HEK293 (cell line): ENCODE measurements around the gene CCNI2.
A peak's percentile ranks its signal among the peaks of the same experiment; 100 is the strongest.

ENCODE experiments used
- CTCF ChIA-PET: fragments of 350-600 bp; formaldehyde crosslinking; extraction: SDS; loops from one replicate; lab custom pipeline; 2021; ENCODE audit warnings: antibody characterized with exemption; lab: Yijun Ruan, JAX
- POLR2A ChIA-PET: fragments of 300-600 bp; formaldehyde crosslinking; extraction: SDS; loops from one replicate; lab custom pipeline; 2020; ENCODE audit warnings: antibody characterized with exemption, inconsistent platforms; lab: Yijun Ruan, JAX
- H3K27ac ChIP-seq: fragments of 200-500 bp; sonication (Bioruptor generic); 2 replicates; pipeline ENCODE4 v1.5.1; 2014; ENCODE audit warnings: low read depth, low read length, control low read depth, inconsistent platforms; ENCODE audit errors: extremely low read depth
- H3K36me3 ChIP-seq, 2 experiments: fragments of 200-500 bp in 1 of 2; sonication (Bioruptor generic) in 1 of 2; 1 replicate in 1 of 2; 2 replicates in 1 of 2; pipeline ENCODE4 v1.5.1; 2014 to 2017; ENCODE audit warnings: inconsistent platforms in 2 of 2, low read length in 2 of 2; ENCODE audit not compliant: control insufficient read depth in 2 of 2, insufficient read depth in 1 of 2
- H3K4me1 ChIP-seq: fragments of 200-500 bp; sonication (Bioruptor generic); 2 replicates; pipeline ENCODE4 v1.5.1; 2014; ENCODE audit warnings: mild to moderate bottlenecking, low read length, inconsistent platforms; ENCODE audit not compliant: control insufficient read depth, insufficient read depth
- H3K4me3 ChIP-seq: 2 replicates; pipeline ENCODE4 v1.5.1; 2011; ENCODE audit warnings: low read depth, mild to moderate bottlenecking, control low read depth, low read length, moderate library complexity
- H3K9me3 ChIP-seq: fragments of 200-500 bp; sonication (Bioruptor generic); 2 replicates; pipeline ENCODE4 v1.5.1; 2014; ENCODE audit warnings: low read depth, low read length, inconsistent platforms; ENCODE audit not compliant: control insufficient read depth, insufficient read depth
- IKZF3 ChIP-seq: fragments of 450-650 bp; IDR thresholded peaks from 2 replicates; pipeline ENCODE4 v1.5.0; 2018; ENCODE audit warnings: missing biosample characterization, mild to moderate bottlenecking, missing genetic modification characterization, moderate library complexity
- KLF9 ChIP-seq: fragments of 450-650 bp; formaldehyde crosslinking; IDR thresholded peaks from 2 replicates; pipeline ENCODE4 v1.5.1; 2016; ENCODE audit warnings: missing biosample characterization, missing genetic modification characterization, low read depth
- PRDM1 ChIP-seq: fragments of 450-650 bp; formaldehyde crosslinking; IDR thresholded peaks from 2 replicates; pipeline ENCODE4; 2016; ENCODE audit warnings: missing biosample characterization, missing genetic modification characterization
- SCRT2 ChIP-seq: fragments of 450-650 bp; formaldehyde crosslinking; IDR thresholded peaks from 2 replicates; pipeline ENCODE4 v1.5.1; 2016; ENCODE audit warnings: missing biosample characterization, missing genetic modification characterization
- TCF7L2 ChIP-seq: IDR thresholded peaks from 2 replicates; pipeline ENCODE4 v1.6.1; 2011; ENCODE audit warnings: low read depth, mild to moderate bottlenecking, inconsistent platforms, low read length, moderate library complexity, borderline replicate concordance
- ZNF121 ChIP-seq: fragments of 450-650 bp; formaldehyde crosslinking; IDR thresholded peaks from 2 replicates; pipeline ENCODE4 v1.5.1; 2016; ENCODE audit warnings: missing biosample characterization, missing genetic modification characterization
- ZNF202 ChIP-seq: fragments of 450-650 bp; formaldehyde crosslinking; IDR thresholded peaks from 2 replicates; pipeline ENCODE4 v1.5.1; 2016; ENCODE audit warnings: missing biosample characterization, missing genetic modification characterization, borderline replicate concordance
- ZNF274 ChIP-seq, 2 experiments: fragments of 200-500 bp in 1 of 2; fragments of 450-650 bp in 1 of 2; sonication (Bioruptor generic) in 1 of 2; formaldehyde crosslinking in 1 of 2; IDR thresholded peaks; 2 replicates each; pipeline versions ENCODE4 v1.5.1 to v1.6.1; 2014 to 2016; ENCODE audit warnings: borderline replicate concordance in 1 of 2, inconsistent platforms in 1 of 2, low read length in 1 of 2, missing biosample characterization in 1 of 2, missing genetic modification characterization in 1 of 2
- ZNF366 ChIP-seq: fragments of 450-650 bp; formaldehyde crosslinking; conservative IDR thresholded peaks from 2 replicates; pipeline ENCODE4 v1.5.1; 2016; ENCODE audit warnings: missing biosample characterization, missing genetic modification characterization
- ZNF521 ChIP-seq: fragments of 450-650 bp; formaldehyde crosslinking; IDR thresholded peaks from 2 replicates; pipeline ENCODE4 v1.5.1; 2017; ENCODE audit warnings: missing biosample characterization, mild to moderate bottlenecking, missing genetic modification characterization
- ZNF624 ChIP-seq: fragments of 450-650 bp; formaldehyde crosslinking; IDR thresholded peaks from 2 replicates; pipeline ENCODE4 v1.5.1; 2017; ENCODE audit warnings: missing biosample characterization, missing genetic modification characterization
- ZNF658 ChIP-seq: fragments of 450-650 bp; formaldehyde crosslinking; IDR thresholded peaks from 2 replicates; pipeline ENCODE4; 2016; ENCODE audit warnings: missing biosample characterization, missing genetic modification characterization
- ZNF768 ChIP-seq: fragments of 450-650 bp; formaldehyde crosslinking; IDR thresholded peaks from 2 replicates; pipeline ENCODE4 v1.5.1; 2018; ENCODE audit warnings: missing biosample characterization, mild to moderate bottlenecking, missing genetic modification characterization
- ZNF792 ChIP-seq: fragments of 450-650 bp; formaldehyde crosslinking; IDR thresholded peaks from 2 replicates; pipeline ENCODE4 v1.5.1; 2016; ENCODE audit warnings: missing biosample characterization, missing genetic modification characterization

CCNI2 gene

GRCh38 chr5:132742626-132743025 lies 4.6 kb upstream of the CCNI2 start:
- Histone ChIP-seq H3K27ac (no peak overlapping the region), H3K36me3 (no peaks in the 10 kb centered on the region), H3K9me3 (no peaks in the 10 kb centered on the region), H3K4me1 (no peaks in the 10 kb centered on the region), H3K4me3 (no peak overlapping the region)
- TF ChIP-seq ZNF366 (tag by site-specific recombination) (peak; percentile 89; the same call in 1 of the 2 replicates), ZNF274 (IDR thresholded peaks at IDR 0.05; ENCODE audit: low read length) (no peak), ZNF274 (tag by site-specific recombination; IDR thresholded peaks at IDR 0.05; ENCODE audit: borderline replicate concordance) (no peak), SCRT2 (no peak)
- POLR2A ChIA-PET = no interaction called here
- CTCF ChIA-PET = interaction anchor here (1.6 kb wide), 1 partner anchor 78 kb away, joined by 5 read pairs; no protein-coding TSS in a partner anchor

- Histone ChIP-seq H3K9me3 (no peaks in the 10 kb centered on the region), H3K27ac (no peak overlapping the region), H3K36me3 (no peaks in the 10 kb centered on the region), H3K4me3 (no peak overlapping the region), H3K4me1 (no peaks in the 10 kb centered on the region)
- CTCF ChIA-PET = interaction anchor here (0.6 to 1.1 kb wide), 5 partner anchors 13 to 667 kb away, joined by 3 read pairs; no protein-coding TSS in a partner anchor
- TF ChIP-seq ZNF521 (no peak), ZNF768 (no peak), IKZF3 (tag by site-specific recombination) (no peak), PRDM1 (tag by site-specific recombination) (peak; percentile 92), ZNF624 (tag by site-specific recombination) (no peak)
- POLR2A ChIA-PET = no interaction called here
These were observed 2.6 kb upstream of the CCNI2 start for GRCh38 chr5:132744659-132745058.

- CTCF ChIA-PET = interaction anchor here (0.6 to 2.1 kb wide), 16 partner anchors 8 to 559 kb away, joined by 3 to 6 read pairs (median 3); no protein-coding TSS in a partner anchor
These were observed 653 bp upstream of the CCNI2 start for GRCh38 chr5:132746592-132746953.

GRCh38 chr5:132747616-132748440 lies 602 bp downstream of the CCNI2 start:
- Histone ChIP-seq H3K36me3 (no peaks in the 10 kb centered on the region), H3K27ac (no peak overlapping the region)
- TF ChIP-seq TCF7L2 (no peak), ZNF202 (tag by site-specific recombination) (peak; percentile 21; the same call in 1 of the 2 replicates)
- TF ChIP-seq, all 188 proteins: peak for 1
- CTCF ChIA-PET = interaction anchor here (0.6 to 2.1 kb wide), 10 partner anchors 23 to 242 kb away, joined by 3 to 12 read pairs (median 3); no protein-coding TSS in a partner anchor
- no peak overlapping the region for H3K4me3 ChIP-seq
- H3K4me1 ChIP-seq = no peaks in the 10 kb centered on the region
- POLR2A ChIA-PET = interaction anchor here (0.8 to 1.7 kb wide), 2 partner anchors 10 to 72 kb away, joined by 3 to 8 read pairs; partner anchors contain the start of gene KIF3A
- H3K9me3 ChIP-seq = no peaks in the 10 kb centered on the region

More at GRCh38 chr5:132746592-132746953, 653 bp upstream of the CCNI2 start:
- no peaks in the 10 kb centered on the region for H3K4me1 ChIP-seq
- TF ChIP-seq ZNF121 = peak; percentile 63; the same call in 1 of the 2 replicates
- no peak for TF ChIP-seq ZNF658 (tag by site-specific recombination)
- H3K27ac ChIP-seq = no peak overlapping the region
- no peaks in the 10 kb centered on the region for H3K36me3 ChIP-seq
- no peaks in the 10 kb centered on the region for H3K9me3 ChIP-seq
- POLR2A ChIA-PET = interaction anchor here (0.8 to 1.7 kb wide), 2 partner anchors 9 to 73 kb away, joined by 3 to 8 read pairs; partner anchors contain the start of gene KIF3A
- no peak overlapping the region for H3K4me3 ChIP-seq

GRCh38 chr5:132748522-132749000 lies 1.3 kb downstream of the CCNI2 start:
- TF ChIP-seq ZNF792 (tag by site-specific recombination) = no peak
- no peak for TF ChIP-seq KLF9 (tag by site-specific recombination)
- TF ChIP-seq ZNF274 (IDR thresholded peaks at IDR 0.05; ENCODE audit: low read length) = no peak
- TF ChIP-seq ZNF274 (tag by site-specific recombination; IDR thresholded peaks at IDR 0.05; ENCODE audit: borderline replicate concordance) = no peak

More at GRCh38 chr5:132748522-132749000, 1.3 kb downstream of the CCNI2 start:
- no peak overlapping the region for H3K4me3 ChIP-seq
- H3K4me1 ChIP-seq = no peaks in the 10 kb centered on the region
- no peaks in the 10 kb centered on the region for H3K9me3 ChIP-seq
- ChIA-PET CTCF (interaction anchor here (1.8 kb wide), 1 partner anchor 72 kb away, joined by 12 read pairs; no protein-coding TSS in a partner anchor), POLR2A (no interaction called here)
- no peak overlapping the region for H3K27ac ChIP-seq
- no peaks in the 10 kb centered on the region for H3K36me3 ChIP-seq
